ENCODE data around the gene IL21.
"Not testable (repeated sequence)": the region's sequence is repeated elsewhere in the genome, so short reads cannot be mapped to it uniquely, and the experiment has no call there.

Gene IL21

GRCh38 chr4:122621016-122621507, at the start of gene IL21:
Gene IL21 (minus strand): TSS chr4:122621066. CDS start chr4:122621011, 55 bp downstream.
- no peak for DNase-seq

GRCh38 chr4:122669911-122670738, 49.3 kb upstream of the IL21 start:
- DNase-seq: no peak

GRCh38 chr4:122668241-122668640, 47.4 kb upstream of the IL21 start:
- DNase-seq: no peak

GRCh38 chr4:122666527-122667245, 45.8 kb upstream of the IL21 start:
- DNase-seq: no peak

GRCh38 chr4:122665161-122665929, 44.5 kb upstream of the IL21 start:
- DNase-seq: no peak

- DNase-seq: no peak
These were observed 43.1 kb upstream of the IL21 start for GRCh38 chr4:122663814-122664610.

DNA sequence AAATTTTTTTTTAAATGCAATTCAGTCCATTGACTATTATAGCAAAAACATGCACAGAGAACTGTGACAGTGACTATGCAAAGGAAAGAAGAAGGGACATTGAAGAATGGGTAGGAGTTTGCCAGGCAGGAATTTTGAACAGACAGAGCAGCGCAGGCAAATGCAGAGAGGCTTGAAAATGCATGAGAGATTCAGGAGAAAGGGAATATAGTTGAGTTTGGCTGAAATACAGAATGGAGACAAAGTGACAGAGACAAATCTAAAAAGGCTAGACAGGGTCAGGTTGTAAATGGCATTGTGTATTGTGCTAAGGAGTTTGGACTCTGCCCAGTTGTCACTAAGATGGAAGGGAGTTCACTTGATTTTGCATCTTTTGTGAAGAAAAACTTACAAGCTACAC, 42.4 kb upstream of the IL21 start:
- DNase-seq: no peak

DNA sequence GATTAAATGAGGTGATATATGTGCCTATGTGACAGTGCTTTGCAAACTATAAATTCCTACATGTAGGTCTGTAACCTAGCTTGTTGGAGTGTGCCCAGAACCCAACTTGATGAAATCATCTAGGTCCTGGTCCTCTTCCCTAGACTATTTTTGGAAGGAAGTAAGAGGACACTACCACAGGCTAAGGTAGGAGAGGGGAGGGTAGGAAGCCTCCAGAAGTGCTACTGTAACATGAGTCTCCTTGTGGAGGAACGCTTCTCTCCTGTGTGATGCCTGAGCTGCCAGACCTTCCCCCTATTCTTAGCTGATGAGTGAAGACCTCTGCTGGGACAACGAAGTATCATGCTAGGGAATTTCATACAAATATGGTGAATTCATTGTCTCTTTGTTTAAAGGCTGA, 41.8 kb upstream of the IL21 start:
- DNase-seq: no peak

DNA sequence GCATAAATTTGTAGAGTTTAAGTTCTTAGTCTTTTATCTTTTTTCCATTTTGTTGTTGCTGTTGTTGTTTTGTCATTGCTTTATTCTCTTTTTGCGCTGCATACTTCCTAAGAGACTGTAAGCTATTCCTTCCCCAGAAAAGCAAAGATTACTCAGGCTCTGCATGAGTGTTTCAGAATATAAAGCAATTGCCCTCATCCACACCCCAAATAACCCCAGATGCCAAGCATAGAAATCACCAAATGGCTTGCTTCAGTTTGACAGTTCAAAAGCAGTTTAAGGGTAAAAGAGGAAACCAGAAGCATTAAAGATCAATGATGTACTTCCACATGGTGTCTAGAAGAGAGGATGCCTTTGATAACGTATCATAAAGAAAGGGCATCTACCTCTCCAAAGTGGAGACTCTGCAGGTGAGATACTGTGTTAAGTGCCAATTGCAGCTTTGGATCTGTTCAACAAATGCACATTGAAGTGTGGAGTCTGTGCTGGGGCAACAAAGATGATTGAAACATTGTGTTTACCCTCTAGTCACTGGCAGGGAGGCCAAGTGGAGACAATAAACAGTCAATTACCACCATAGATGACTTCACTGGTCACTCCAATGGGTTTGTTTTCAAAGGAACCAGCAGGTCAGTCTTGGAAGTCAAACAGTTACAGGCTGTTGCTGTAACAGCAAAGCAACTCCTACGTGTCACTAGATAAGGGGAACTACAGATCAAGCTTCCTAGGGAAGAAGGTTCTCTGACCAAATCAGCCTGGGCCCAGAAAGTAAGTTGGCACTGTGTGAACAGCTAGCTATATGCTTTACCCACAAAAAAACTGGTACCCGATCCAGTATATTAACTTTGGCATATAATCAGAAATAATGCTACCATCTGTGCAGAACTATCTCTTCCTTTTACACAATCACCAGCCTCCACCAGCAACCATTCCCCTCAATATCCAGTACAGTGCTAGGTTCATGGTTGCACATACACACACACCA, 40.6 kb upstream of the IL21 start:
- no peak for DNase-seq

GRCh38 chr4:122658818-122659295, 38.0 kb upstream of the IL21 start:
- no peak for DNase-seq

- no peak for DNase-seq
These were observed 37.5 kb upstream of the IL21 start for GRCh38 chr4:122658377-122658776.

DNA sequence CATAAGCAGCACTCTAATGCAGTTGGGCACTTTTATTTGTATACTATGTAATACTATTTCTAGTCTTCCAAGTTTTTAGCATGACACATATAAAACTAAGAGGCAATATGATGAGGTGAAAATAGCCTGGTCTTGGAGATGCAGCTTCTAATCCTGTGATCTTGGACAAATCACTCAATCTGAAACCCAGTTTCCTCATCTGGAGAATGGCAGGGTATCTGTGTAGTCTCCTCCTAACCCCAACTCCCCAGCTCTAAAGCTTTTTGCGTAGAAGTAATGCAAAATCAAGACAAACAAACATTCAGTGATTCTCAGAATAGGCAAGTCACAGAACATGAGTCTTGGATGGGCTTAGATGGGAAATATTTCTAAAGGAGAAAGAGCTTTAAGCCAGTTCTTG, 36.7 kb upstream of the IL21 start:
- DNase-seq: no peak

GRCh38 chr4:122656583-122656982, 35.7 kb upstream of the IL21 start:
- not testable (repeated sequence) for DNase-seq

DNA sequence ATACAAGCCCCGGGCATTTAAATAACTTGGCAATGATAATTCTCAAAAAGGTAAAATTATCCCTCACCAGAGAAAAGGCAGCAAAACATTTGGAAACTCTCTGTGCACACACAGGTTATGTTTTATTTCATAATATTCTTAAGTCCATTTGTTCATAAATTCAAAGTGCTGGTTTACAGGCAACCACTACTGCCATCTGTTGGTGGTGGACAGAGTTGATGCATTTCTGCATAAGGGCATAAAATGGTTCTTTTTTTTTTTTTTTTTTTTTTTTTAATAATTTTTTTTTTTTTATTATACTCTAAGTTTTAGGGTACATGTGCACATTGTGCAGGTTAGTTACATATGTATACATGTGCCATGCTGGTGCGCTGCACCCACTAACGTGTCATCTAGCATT, 31.5 kb upstream of the IL21 start:
- peak in 1 of 2 experiments; percentile 40 for DNase-seq

- DNase-seq: no peak
These were observed 29.3 kb upstream of the IL21 start for GRCh38 chr4:122650148-122650547.

GRCh38 chr4:122647656-122648055, 26.8 kb upstream of the IL21 start:
- DNase-seq: no peak

GRCh38 chr4:122643257-122643656, 22.4 kb upstream of the IL21 start:
- peak in 1 of 2 experiments; percentile 7 for DNase-seq

DNA sequence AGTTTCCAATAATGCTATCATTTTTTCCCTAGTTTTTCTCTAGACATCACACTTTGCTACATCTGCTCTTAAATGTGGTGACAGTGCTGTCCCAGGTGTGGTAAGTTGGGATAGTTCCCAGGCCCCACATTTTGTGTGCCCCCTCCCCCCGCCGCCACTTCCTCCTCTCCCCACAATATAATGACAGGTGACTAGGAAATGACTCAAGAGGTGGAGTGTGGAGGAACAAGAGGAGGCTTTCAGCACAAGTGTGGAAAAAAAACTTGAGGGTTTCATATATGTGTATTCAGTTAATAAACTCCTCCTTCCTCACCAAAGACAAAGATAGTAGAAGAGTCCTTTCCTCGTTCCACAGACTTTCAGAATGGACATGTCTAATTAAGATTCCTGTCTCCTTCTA, 18.3 kb upstream of the IL21 start:
- no peak for DNase-seq

DNA sequence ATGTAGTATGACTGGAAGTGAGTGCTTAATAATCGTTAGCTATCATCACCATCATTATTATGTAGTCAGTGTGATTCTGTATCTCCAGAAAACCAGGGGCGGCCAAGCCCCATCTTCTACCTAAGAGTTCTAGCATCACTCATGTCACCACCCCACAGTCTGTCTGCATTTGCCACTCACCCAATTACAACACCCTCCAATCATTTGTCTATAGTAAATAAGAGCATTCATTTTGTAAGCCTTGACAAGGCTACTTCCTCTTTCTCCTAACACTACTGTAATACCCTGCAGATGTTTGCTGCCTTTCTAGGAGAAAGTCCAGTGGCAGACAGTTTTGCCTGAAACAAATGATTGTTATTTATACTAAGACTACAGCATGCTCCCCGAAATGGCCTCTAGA, 15.8 kb upstream of the IL21 start:
- no peak for DNase-seq

- no peak for DNase-seq
These were observed 14.3 kb upstream of the IL21 start for GRCh38 chr4:122635205-122635604.

GRCh38 chr4:122633211-122633610, 12.3 kb upstream of the IL21 start:
- DNase-seq: no peak

All from NCI-H526 (cell line).